Prostate gland (tissue), 2 donors: ENCODE measurements around the gene DCUN1D1.

Experiments used
- CTCF ChIP-seq, 4 experiments: fragments of 200-600 bp in 2 of 4; fragments of 450-650 bp in 2 of 4; sonication (generic) in 2 of 4; IDR thresholded peaks; 1 replicate in 3 of 4; 2 replicates in 1 of 4; pipeline ENCODE4 v1.5.1; 2016 to 2019; ENCODE audit warnings: antibody characterized with exemption in 4 of 4, mild to moderate bottlenecking in 2 of 4, moderate library complexity in 2 of 4
- POLR2A ChIP-seq: fragments of 450-650 bp; IDR thresholded peaks from one replicate; pipeline ENCODE4 v1.6.1; 2016; ENCODE audit warnings: antibody characterized with exemption, mild to moderate bottlenecking
- POLR2AphosphoS5 ChIP-seq: sonication (generic); formaldehyde crosslinking; IDR thresholded peaks from one replicate; pipeline ENCODE4 v1.6.1; 2017; ENCODE audit warnings: antibody characterized with exemption

GRCh38 chr3:183013074-183013473, 32.7 kb upstream of the DCUN1D1 start:
- TF ChIP-seq CTCF (IDR thresholded peaks at IDR 0.05) = no peak
- TF ChIP-seq POLR2AphosphoS5 = no peak
- no peak for TF ChIP-seq POLR2A
